RWPE2 (cell line): ENCODE results near the gene TMEM187.

Experiments
- ATAC-seq: fragments of 200-7000 bp; cut with Tn5 transposase; 3 replicates; pipeline ENCODE4 v1.9.1; 2021; ENCODE audit warnings: low read depth
- DNase-seq: peaks from one replicate; pipeline ENCODE4 v3.0.0-alpha.2; 2020; ENCODE audit warnings: low spot score
- H3K27ac ChIP-seq: fragments of 450-650 bp; 2 replicates; pipeline ENCODE4 v1.5.1; 2017; ENCODE audit warnings: mild to moderate bottlenecking; ENCODE audit not compliant: poor library complexity, severe bottlenecking
- H3K27me3 ChIP-seq: fragments of 250-450 bp; sonication (Bioruptor Pico); 2 replicates; pipeline ENCODE4 v1.5.1; 2021; ENCODE audit warnings: mild to moderate bottlenecking, moderate library complexity; ENCODE audit not compliant: insufficient read depth, poor library complexity, severe bottlenecking
- H3K36me3 ChIP-seq: fragments of 250-450 bp; sonication (Bioruptor Pico); 2 replicates; pipeline ENCODE4 v1.5.1; 2020; ENCODE audit warnings: low read depth, mild to moderate bottlenecking, moderate library complexity
- H3K4me1 ChIP-seq: fragments of 250-450 bp; sonication (Bioruptor Pico); 2 replicates; pipeline ENCODE4 v1.5.1; 2021; ENCODE audit warnings: mild to moderate bottlenecking, moderate library complexity; ENCODE audit not compliant: insufficient read depth, poor library complexity, severe bottlenecking
- H3K4me3 ChIP-seq: fragments of 250-450 bp; sonication (Bioruptor Pico); 2 replicates; pipeline ENCODE4 v1.5.1; 2021; ENCODE audit warnings: mild to moderate bottlenecking, moderate library complexity; ENCODE audit not compliant: severe bottlenecking
- H3K9me3 ChIP-seq: fragments of 250-450 bp; sonication (Bioruptor Pico); 2 replicates; pipeline ENCODE4 v1.5.1; 2021; ENCODE audit warnings: mild to moderate bottlenecking, moderate library complexity; ENCODE audit not compliant: severe bottlenecking
- CTCF ChIP-seq: fragments of 450-650 bp; IDR thresholded peaks from one replicate; pipeline ENCODE4 v1.5.1; 2017; ENCODE audit warnings: mild to moderate bottlenecking, moderate library complexity; ENCODE audit not compliant: poor library complexity, severe bottlenecking

Gene TMEM187

GRCh38 chrX:153954558-153955227 lies 17.9 kb upstream of the TMEM187 start:
- Histone ChIP-seq H3K4me1 (no peaks in the 10 kb centered on the region), H3K27ac (no peak overlapping the region), H3K36me3 (peaks cover 64% of the 10 kb centered on the region), H3K27me3 (no peaks in the 10 kb centered on the region), H3K9me3 (no peaks in the 10 kb centered on the region), H3K4me3 (no peak overlapping the region)
- TF ChIP-seq CTCF, result no peak
- ATAC-seq (no peak), DNase-seq (no peak)

- Histone ChIP-seq H3K4me1 (no peaks in the 10 kb centered on the region), H3K36me3 (peaks cover 62% of the 10 kb centered on the region), H3K4me3 (no peak overlapping the region), H3K27me3 (no peaks in the 10 kb centered on the region), H3K27ac (no peak overlapping the region), H3K9me3 (no peaks in the 10 kb centered on the region)
- DNase-seq, result no peak
- ATAC-seq, result no peak
- no peak for TF ChIP-seq CTCF
Observed at GRCh38 chrX:153955228-153955732, 17.3 kb upstream of the TMEM187 start.

GRCh38 chrX:153956044-153956907 lies 16.3 kb upstream of the TMEM187 start:
- H3K4me3 ChIP-seq, result no peak overlapping the region
- no peak overlapping the region for H3K27ac ChIP-seq
- no peaks in the 10 kb centered on the region for H3K27me3 ChIP-seq
- no peaks in the 10 kb centered on the region for H3K4me1 ChIP-seq
- DNase-seq (no peak), ATAC-seq (0 out of 3 replicates have a peak, but pooled peaks have one; percentile 13)
- H3K9me3 ChIP-seq, result no peaks in the 10 kb centered on the region
- no peak for TF ChIP-seq CTCF
- peaks cover 63% of the 10 kb centered on the region for H3K36me3 ChIP-seq

GRCh38 chrX:153957224-153957623 lies 15.3 kb upstream of the TMEM187 start:
- no peak for TF ChIP-seq CTCF
- H3K36me3 ChIP-seq, result peaks cover 63% of the 10 kb centered on the region
- no peak for ATAC-seq

More at GRCh38 chrX:153957224-153957623, 15.3 kb upstream of the TMEM187 start:
- H3K27ac ChIP-seq, result no peak overlapping the region
- H3K4me1 ChIP-seq, result no peaks in the 10 kb centered on the region
- no peak for DNase-seq
- no peak overlapping the region for H3K4me3 ChIP-seq
- no peaks in the 10 kb centered on the region for H3K9me3 ChIP-seq
- H3K27me3 ChIP-seq, result no peaks in the 10 kb centered on the region
